ENCODE results near the gene WHRN.

WHRN gene

GRCh38 chr9:114364134-114365041, 140.9 kb downstream of the WHRN start:
- peak; percentile 49 for DNase-seq (ENCODE audit: low spot score)

- DNase-seq (ENCODE audit: low spot score) = no peak
These were observed 141.8 kb downstream of the WHRN start for GRCh38 chr9:114363424-114363823.

- no peak for DNase-seq (ENCODE audit: low spot score)
These were observed 142.9 kb downstream of the WHRN start for GRCh38 chr9:114362394-114362793.

GRCh38 chr9:114361542-114361941, 143.7 kb downstream of the WHRN start:
- no peak for DNase-seq (ENCODE audit: low spot score)

- no peak for DNase-seq (ENCODE audit: low spot score)
These were observed 145.5 kb downstream of the WHRN start for GRCh38 chr9:114359801-114360200.

GRCh38 chr9:114357911-114358328, 147.4 kb downstream of the WHRN start:
- no peak for DNase-seq (ENCODE audit: low spot score)

GRCh38 chr9:114357360-114357759, 147.9 kb downstream of the WHRN start:
- DNase-seq (ENCODE audit: low spot score) = no peak

- DNase-seq (ENCODE audit: low spot score) = no peak
These were observed 148.5 kb downstream of the WHRN start for GRCh38 chr9:114356792-114357191.

GRCh38 chr9:114355821-114356220, 149.5 kb downstream of the WHRN start:
- no peak for DNase-seq (ENCODE audit: low spot score)

Data from NAMALWA (cell line).